Measurements from ENCODE around the gene KIFBP.

- TF ChIP-seq CTCF (IDR thresholded peaks at IDR 0.05) (no peak), POLR2AphosphoS5 (IDR thresholded peaks at IDR 0.05) (no peak), POLR2A (IDR thresholded peaks at IDR 0.05) (no peak), EP300 (IDR thresholded peaks at IDR 0.05) (no peak)
Observed at GRCh38 chr10:69010151-69010640, 21.6 kb downstream of the KIFBP start.

Data from sigmoid colon (tissue), 4 donors.